SU-DHL-6 (cell line): ENCODE data around the gene CNKSR1.

Experiments
- H2AFZ ChIP-seq: fragments of 200-600 bp; sonication (generic); 2 replicates; pipeline ENCODE4 v1.6.1; 2014; ENCODE audit warnings: low read depth, mild to moderate bottlenecking, moderate library complexity, mixed read lengths, antibody characterized with exemption, low read length; ENCODE audit not compliant: severe bottlenecking
- H3F3A ChIP-seq: fragments of 200-600 bp; shearing (Covaris generic); 2 replicates; pipeline ENCODE4 v1.6.0; 2016; ENCODE audit warnings: antibody characterized with exemption, mild to moderate bottlenecking; ENCODE audit not compliant: insufficient read depth
- H3K27ac ChIP-seq: fragments of 200-600 bp; sonication (generic); 2 replicates; pipeline ENCODE4 v1.5.1; 2016; ENCODE audit warnings: low read depth, mild to moderate bottlenecking, low read length, moderate library complexity, mixed read lengths
- H3K27me3 ChIP-seq: fragments of 200-600 bp; sonication (generic), shearing (Covaris generic); 2 replicates; pipeline ENCODE4 v1.6.0; 2014; ENCODE audit warnings: mild to moderate bottlenecking, low read length
- H3K36me3 ChIP-seq: fragments of 200-600 bp; sonication (generic); 2 replicates; pipeline ENCODE4 v1.6.1; 2014; ENCODE audit warnings: mild to moderate bottlenecking, low read length, mixed read lengths
- H3K4me2 ChIP-seq: fragments of 300-600, 200-600 bp; shearing (Covaris generic), sonication (generic); 2 replicates; pipeline ENCODE4 v1.6.0; 2014; ENCODE audit warnings: low read length, low read depth, mild to moderate bottlenecking; ENCODE audit not compliant: poor library complexity, severe bottlenecking
- H3K4me3 ChIP-seq: fragments of 200-600 bp; sonication (generic); 2 replicates; pipeline ENCODE4 v1.5.1; 2014; ENCODE audit warnings: antibody characterized with exemption, low read length, mild to moderate bottlenecking, mixed read lengths; ENCODE audit not compliant: insufficient read depth, poor library complexity, severe bottlenecking
- H3K79me2 ChIP-seq: fragments of 200-600 bp; sonication (generic); 2 replicates; pipeline ENCODE4 v1.6.1; 2014; ENCODE audit warnings: mild to moderate bottlenecking, low read length, moderate library complexity; ENCODE audit not compliant: insufficient read depth
- H3K9ac ChIP-seq: fragments of 200-600 bp; sonication (generic); 2 replicates; pipeline ENCODE4 v1.7.0; 2014; ENCODE audit warnings: mild to moderate bottlenecking, low read length
- H3K9me2 ChIP-seq: fragments of 200-600 bp; sonication (generic); replicated peaks from 2 replicates; pipeline ENCODE4 v1.6.1; 2014; ENCODE audit warnings: low read length; ENCODE audit not compliant: insufficient read depth
- H3K9me3 ChIP-seq: fragments of 200-600 bp; sonication (generic); 2 replicates; pipeline ENCODE4 v1.6.1; 2014; ENCODE audit warnings: low read length, mixed read lengths; ENCODE audit not compliant: insufficient read depth
- H4K20me1 ChIP-seq: fragments of 200-600 bp; sonication (generic); 2 replicates; pipeline ENCODE4 v1.6.1; 2014; ENCODE audit warnings: low read depth, mild to moderate bottlenecking, antibody characterized with exemption, low read length, moderate library complexity, mixed read lengths
- CTCF ChIP-seq: fragments of 200-600 bp; sonication (generic); IDR thresholded peaks from one replicate; pipeline ENCODE4 v1.5.1; 2017; ENCODE audit warnings: antibody characterized with exemption, mild to moderate bottlenecking, low read length, moderate library complexity; ENCODE audit not compliant: insufficient read depth, poor library complexity, severe bottlenecking
- EZH2phosphoT487 ChIP-seq: fragments of 200-600 bp; sonication (generic), shearing (Covaris generic); conservative IDR thresholded peaks from 2 replicates; pipeline ENCODE4 v1.6.1; 2018; ENCODE audit warnings: mild to moderate bottlenecking, antibody characterized with exemption, low read length, moderate library complexity, mixed read lengths

CNKSR1 gene

GRCh38 chr1:26177182-26177684 lies at the start of gene CNKSR1:
TSS of gene CNKSR1 (plus strand) at chr1:26177491. CDS start at chr1:26177548, 57 bp downstream.
- no peaks in the 10 kb centered on the region for H3K9me3 ChIP-seq
- no peaks in the 10 kb centered on the region for H3K79me2 ChIP-seq
- no peak within 1 kb of the TSS for H3K4me2 ChIP-seq
- no peaks in the 10 kb centered on the region for H3K36me3 ChIP-seq
- H4K20me1 ChIP-seq, result no peaks in the 10 kb centered on the region
- no peak within 1 kb of the TSS for H3K27ac ChIP-seq
- no peak within 1 kb of the TSS for H3K4me3 ChIP-seq
- no peak for TF ChIP-seq EZH2phosphoT487
- TF ChIP-seq CTCF, result no peak
- H3K27me3 ChIP-seq, result no peaks in the 10 kb centered on the region
- 0 out of 2 replicates have a peak, but pooled peaks cover 6% of the 10 kb centered on the region for H3F3A ChIP-seq
- no peaks in the 10 kb centered on the region for H3K9me2 ChIP-seq
- no peak within 1 kb of the TSS for H3K9ac ChIP-seq
- H2AFZ ChIP-seq, result no peak within 1 kb of the TSS

- Histone ChIP-seq H3K4me3 (no peak overlapping the region), H3K27me3 (no peaks in the 10 kb centered on the region), H3K27ac (no peak overlapping the region), H3K9me3 (no peaks in the 10 kb centered on the region), H3K9ac (no peak overlapping the region), H3K9me2 (no peaks in the 10 kb centered on the region), H3K79me2 (no peaks in the 10 kb centered on the region), H3F3A (peaks cover 14% of the 10 kb centered on the region), H2AFZ (no peak overlapping the region), H4K20me1 (no peaks in the 10 kb centered on the region), H3K36me3 (peaks cover 7% of the 10 kb centered on the region; the same call in 1 of the 2 replicates), H3K4me2 (no peak overlapping the region)
- TF ChIP-seq EZH2phosphoT487 (no peak), CTCF (no peak)
Measured at GRCh38 chr1:26129778-26130177, 47.5 kb upstream of the CNKSR1 start.

GRCh38 chr1:26130695-26131094 lies 46.6 kb upstream of the CNKSR1 start:
- no peak overlapping the region for H2AFZ ChIP-seq
- H3K4me3 ChIP-seq, result no peak overlapping the region
- no peak for TF ChIP-seq EZH2phosphoT487
- TF ChIP-seq CTCF, result no peak

More at GRCh38 chr1:26130695-26131094, 46.6 kb upstream of the CNKSR1 start:
- Histone ChIP-seq H4K20me1 (no peaks in the 10 kb centered on the region), H3K4me2 (no peak overlapping the region), H3K36me3 (peaks cover 2% of the 10 kb centered on the region; the same call in 1 of the 2 replicates), H3K27ac (no peak overlapping the region), H3K9me3 (no peaks in the 10 kb centered on the region), H3K79me2 (no peaks in the 10 kb centered on the region), H3F3A (peaks cover 10% of the 10 kb centered on the region), H3K9me2 (no peaks in the 10 kb centered on the region), H3K27me3 (no peaks in the 10 kb centered on the region), H3K9ac (no peak overlapping the region)
